Cardiac fibroblast (primary cell): ENCODE data around the gene EPHB4.
A peak's percentile ranks its signal among the peaks of the same experiment; 100 is the strongest.
"Not testable (repeated sequence)": the region's sequence is repeated elsewhere in the genome, so short reads cannot be mapped to it uniquely, and the experiment has no call there.

ENCODE experiments used
- DNase-seq, 2 donors: peaks; one replicate each; pipeline versions ENCODE4 v3.0.0 to v3.0.0-alpha.2; 2010; ENCODE audit warnings: low read depth in 2 of 2
- H3K4me3 ChIP-seq, 2 donors: replicated peaks in 1 of 2; 1 replicate in 1 of 2; 2 replicates in 1 of 2; pipeline ENCODE4 v1.5.1; 2011; ENCODE audit warnings: low read depth in 2 of 2, low read length in 2 of 2, mild to moderate bottlenecking in 2 of 2, moderate library complexity in 1 of 2
- CTCF ChIP-seq: IDR thresholded peaks from one replicate; pipeline ENCODE4 v1.5.1; 2011; ENCODE audit warnings: low read depth, mild to moderate bottlenecking, low read length, inconsistent platforms

Gene EPHB4

GRCh38 chr7:100764841-100765240 is 62.5 kb downstream of the EPHB4 start:
- no peak overlapping the region for H3K4me3 ChIP-seq
- DNase-seq: no peak

GRCh38 chr7:100763556-100764140 is 63.7 kb downstream of the EPHB4 start:
- H3K4me3 ChIP-seq: no peak overlapping the region
- DNase-seq: no peak
- no peak for TF ChIP-seq CTCF

More at GRCh38 chr7:100764841-100765240, 62.5 kb downstream of the EPHB4 start:
- TF ChIP-seq CTCF: no peak

GRCh38 chr7:100762841-100763240 is 64.5 kb downstream of the EPHB4 start:
- H3K4me3 ChIP-seq, DNase-seq: not testable (repeated sequence)

GRCh38 chr7:100759357-100760171 is 67.8 kb downstream of the EPHB4 start:
- DNase-seq: no peak
- no peak for TF ChIP-seq CTCF
- no peak overlapping the region for H3K4me3 ChIP-seq

- DNase-seq: peak in 1 of 2 donors; percentile 11
- H3K4me3 ChIP-seq: no peak overlapping the region
- TF ChIP-seq CTCF: no peak
Measured at GRCh38 chr7:100753750-100754149, 73.6 kb downstream of the EPHB4 start.

GRCh38 chr7:100752994-100753393 is 74.3 kb downstream of the EPHB4 start:
- no peak overlapping the region for H3K4me3 ChIP-seq
- no peak for TF ChIP-seq CTCF
- DNase-seq: no peak
